Measurements from ENCODE around the gene PRTN3.

The PRTN3 gene

GRCh38 chr19:840519-841206 lies at the start of gene PRTN3:
Gene PRTN3, plus strand, starts transcription at chr19:840999. Its CDS starts 10 bp downstream, at chr19:841009.
- DNase-seq, result no peak

- no peak for DNase-seq
Measured at GRCh38 chr19:791007-791566, 49.7 kb upstream of the PRTN3 start.

GRCh38 chr19:791567-792305 lies 49.1 kb upstream of the PRTN3 start:
- DNase-seq, result no peak

GRCh38 chr19:792306-792885 lies 48.4 kb upstream of the PRTN3 start:
- no peak for DNase-seq

GRCh38 chr19:793806-794205 lies 47.0 kb upstream of the PRTN3 start:
- no peak for DNase-seq

- DNase-seq, result no peak
Measured at GRCh38 chr19:795073-795611, 45.7 kb upstream of the PRTN3 start.

- no peak for DNase-seq
Measured at GRCh38 chr19:795691-796581, 44.9 kb upstream of the PRTN3 start.

GRCh38 chr19:796692-797527 lies 43.9 kb upstream of the PRTN3 start, which contains the start of gene PTBP1:
Gene PTBP1, plus strand, starts transcription at chr19:797452. Its CDS starts 46 bp downstream, at chr19:797498.
- DNase-seq, result peak; percentile 97

GRCh38 chr19:797528-798414 lies 43.0 kb upstream of the PRTN3 start:
- peak; percentile 86 for DNase-seq

GRCh38 chr19:798415-799075 lies 42.3 kb upstream of the PRTN3 start:
- DNase-seq, result no peak

- no peak for DNase-seq
Measured at GRCh38 chr19:799076-799881, 41.5 kb upstream of the PRTN3 start.

GRCh38 chr19:800360-801029 lies 40.3 kb upstream of the PRTN3 start:
- no peak for DNase-seq

- DNase-seq, result no peak
Measured at GRCh38 chr19:801030-801860, 39.6 kb upstream of the PRTN3 start.

- no peak for DNase-seq
Measured at GRCh38 chr19:801861-802497, 38.8 kb upstream of the PRTN3 start.

GRCh38 chr19:802498-803098 lies 38.2 kb upstream of the PRTN3 start:
- DNase-seq, result no peak

GRCh38 chr19:803099-803561 lies 37.7 kb upstream of the PRTN3 start:
- DNase-seq, result no peak
